SK-N-SH (cell line): ENCODE data around the gene MGLL. TPM values are rescaled to one million over a fixed set of nuclear protein-coding genes. Genes with fewer than 3 reads are reported as not detected.

Source experiments
- CTCF ChIA-PET: fragments of 300-600, 350-600 bp; formaldehyde crosslinking; extraction: SDS; loops from one replicate; lab custom pipeline; 2021; lab: Yijun Ruan, JAX
- POLR2A ChIA-PET: fragments of 350-600 bp; sonication (Branson Sonifier 250); formaldehyde crosslinking; extraction: SDS; loops from one replicate; lab custom pipeline; 2020; ENCODE audit warnings: antibody characterized with exemption, inconsistent platforms; lab: Yijun Ruan, JAX
- DNase-seq: peaks from one replicate; pipeline ENCODE4 v3.0.0; 2012
- H2AFZ ChIP-seq: fragments of 200-600 bp; sonication (generic); 2 replicates; pipeline ENCODE4 v1.8.1; 2016; ENCODE audit warnings: antibody characterized with exemption, mild to moderate bottlenecking, low read depth
- H3F3A ChIP-seq: fragments of 200-600 bp; sonication (generic); replicated peaks from 2 replicates; pipeline ENCODE3; 2016; ENCODE audit warnings: antibody characterized with exemption, mild to moderate bottlenecking; ENCODE audit not compliant: insufficient read depth
- H3K27ac ChIP-seq, 2 experiments: fragments of 200-500 bp in 1 of 2; fragments of 200-600 bp in 1 of 2; sonication (Bioruptor generic) in 1 of 2; sonication (generic), shearing (Covaris generic) in 1 of 2; 2 replicates each; pipeline versions ENCODE4 v1.5.1 to v1.6.1; 2014 to 2016; ENCODE audit warnings: low read depth in 2 of 2, inconsistent platforms in 1 of 2, low read length in 1 of 2, mild to moderate bottlenecking in 1 of 2, mixed read lengths in 1 of 2
- H3K27me3 ChIP-seq: fragments of 200-600 bp; sonication (generic), shearing (Covaris generic); 2 replicates; pipeline ENCODE4 v1.6.1; 2016; ENCODE audit warnings: mixed run types; ENCODE audit not compliant: insufficient read depth
- H3K36me3 ChIP-seq, 2 experiments: fragments of 200-500 bp in 1 of 2; fragments of 200-600 bp in 1 of 2; sonication (Bioruptor generic) in 1 of 2; sonication (generic) in 1 of 2; replicated peaks in 1 of 2; 2 replicates each; pipeline versions ENCODE3 to v1.5.1; 2014 to 2016; ENCODE audit warnings: low read length in 1 of 2, mild to moderate bottlenecking in 1 of 2; ENCODE audit not compliant: insufficient read depth in 2 of 2, control insufficient read depth in 1 of 2
- H3K4me1 ChIP-seq, 2 experiments: fragments of 200-500 bp in 1 of 2; fragments of 200-600 bp in 1 of 2; sonication (Bioruptor generic) in 1 of 2; sonication (generic), shearing (Covaris generic) in 1 of 2; 2 replicates each; pipeline versions ENCODE4 v1.5.1 to v1.6.1; 2014 to 2016; ENCODE audit warnings: low read depth in 1 of 2, low read length in 1 of 2, mixed run types in 1 of 2; ENCODE audit not compliant: insufficient read depth in 2 of 2, control insufficient read depth in 1 of 2
- H3K4me2 ChIP-seq: fragments of 200-600 bp; sonication (generic), shearing (Covaris generic); 2 replicates; pipeline ENCODE4 v1.6.1; 2017; ENCODE audit warnings: mixed run types
- H3K4me3 ChIP-seq, 2 experiments: fragments of 200-500 bp in 1 of 2; fragments of 200-600 bp in 1 of 2; sonication (Bioruptor generic) in 1 of 2; sonication (generic), shearing (Covaris generic) in 1 of 2; 2 replicates each; pipeline versions ENCODE4 v1.5.1 to v1.8.1; 2014 to 2016; ENCODE audit warnings: low read depth in 2 of 2, inconsistent platforms in 1 of 2, low read length in 1 of 2, mild to moderate bottlenecking in 1 of 2, mixed read lengths in 1 of 2, moderate library complexity in 1 of 2
- H3K79me2 ChIP-seq: fragments of 200-600 bp; sonication (generic); 2 replicates; pipeline ENCODE4 v1.8.1; 2017; ENCODE audit warnings: mild to moderate bottlenecking; ENCODE audit not compliant: insufficient read depth
- H3K9ac ChIP-seq: fragments of 200-600 bp; sonication (generic); 2 replicates; pipeline ENCODE4 v1.6.1; 2017; ENCODE audit warnings: mixed run types
- H3K9me2 ChIP-seq: fragments of 200-600 bp; sonication (generic); 2 replicates; pipeline ENCODE4 v1.6.1; 2017; ENCODE audit warnings: mixed run types
- H3K9me3 ChIP-seq: fragments of 200-600 bp; sonication (generic); 2 replicates; pipeline ENCODE4 v1.6.1; 2017; ENCODE audit warnings: mixed run types, mild to moderate bottlenecking, moderate library complexity
- H4K20me1 ChIP-seq: fragments of 200-600 bp; sonication (generic); 2 replicates; pipeline ENCODE4 v1.6.1; 2017; ENCODE audit warnings: mild to moderate bottlenecking, mixed run types; ENCODE audit not compliant: insufficient read depth
- CHD2 ChIP-seq: fragments of 150-350 bp; IDR thresholded peaks from 2 replicates; pipeline ENCODE4 v1.6.1; 2018; ENCODE audit warnings: low read length; ENCODE audit not compliant: partially characterized antibody
- FOXM1 ChIP-seq: IDR thresholded peaks from 2 replicates; pipeline ENCODE4 v1.4.0; 2012; ENCODE audit warnings: low read depth, mild to moderate bottlenecking
- GABPA ChIP-seq: IDR thresholded peaks from 2 replicates; pipeline ENCODE4 v1.4.0; 2012; ENCODE audit warnings: low read depth, mild to moderate bottlenecking
- GATA2 ChIP-seq: sonication (generic); formaldehyde crosslinking; IDR thresholded peaks from 2 replicates; pipeline ENCODE4 v1.5.0; 2020; ENCODE audit warnings: mild to moderate bottlenecking, missing genetic modification reagents
- MXI1 ChIP-seq: IDR thresholded peaks from 2 replicates; pipeline ENCODE4 v1.6.1; 2012; ENCODE audit warnings: mild to moderate bottlenecking, low read depth, low read length, improper control_type of control experiment
- NFIC ChIP-seq: IDR thresholded peaks from 2 replicates; pipeline ENCODE4 v1.4.0; 2012; ENCODE audit warnings: borderline replicate concordance
- SIN3A ChIP-seq: IDR thresholded peaks from 2 replicates; pipeline ENCODE4 v1.6.1; 2012; ENCODE audit warnings: low read depth, mild to moderate bottlenecking, low read length, moderate library complexity, borderline replicate concordance
- SMC3 ChIP-seq: IDR thresholded peaks from 2 replicates; pipeline ENCODE4 v1.6.1; 2012; ENCODE audit warnings: low read depth, low read length, improper control_type of control experiment
- TCF12 ChIP-seq: IDR thresholded peaks from 2 replicates; pipeline ENCODE4 v1.4.0; 2012
- WGBS: methylation state at CpG from one replicate; pipeline ENCODE4 v1.1.6; 2017; ENCODE audit warnings: low lambda C conversion rate; 5-methylcytosine and 5-hydroxymethylcytosine counted together
- polyA plus RNA-seq, 3 experiments: library from polyadenylated mRNA; depleted of rRNA; stranded (reverse); fragments of >200 nt; gene quantifications; 2 replicates each; pipeline ENCODE4 v1.2.3, GENCODE V29; 2012
- TF ChIP-seq, protein P1 (sequence below): IDR thresholded peaks from 2 replicates; pipeline ENCODE4 v1.6.1; 2012; ENCODE audit warnings: mild to moderate bottlenecking, low read depth, low read length, moderate library complexity
- TF ChIP-seq, protein P2 (sequence below): fragments of 150-350 bp; IDR thresholded peaks from 2 replicates; pipeline ENCODE4 v1.6.1; 2016; ENCODE audit warnings: mild to moderate bottlenecking, low read depth, low read length
- TF ChIP-seq, protein P3 (sequence below): IDR thresholded peaks from 2 replicates; pipeline ENCODE4; 2012

The MGLL gene
- polyA plus RNA-seq, 1 of the 3 experiments (the other 2 are of a cell fraction) = 2.2 TPM

DNA sequence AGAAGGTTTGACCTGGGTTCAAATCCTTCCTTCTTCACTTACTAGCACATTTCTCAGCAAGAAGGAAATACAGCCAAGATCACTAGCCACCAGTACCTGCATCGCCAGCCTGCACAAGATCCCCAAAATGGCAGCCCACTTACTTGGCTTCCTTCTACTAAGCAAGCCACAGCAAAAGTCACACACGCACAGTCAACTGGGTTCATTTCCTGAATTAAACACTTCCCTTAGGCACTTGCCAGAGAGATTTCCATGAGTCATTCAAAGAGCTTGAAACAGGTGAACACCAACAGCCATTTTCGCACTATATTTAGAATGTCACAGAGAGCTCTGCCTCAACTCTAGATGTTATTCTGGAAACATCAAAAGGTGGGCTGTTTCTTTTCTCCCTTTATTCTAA, 42.6 kb downstream of the MGLL start (continued):
- TF ChIP-seq, protein P1, sequence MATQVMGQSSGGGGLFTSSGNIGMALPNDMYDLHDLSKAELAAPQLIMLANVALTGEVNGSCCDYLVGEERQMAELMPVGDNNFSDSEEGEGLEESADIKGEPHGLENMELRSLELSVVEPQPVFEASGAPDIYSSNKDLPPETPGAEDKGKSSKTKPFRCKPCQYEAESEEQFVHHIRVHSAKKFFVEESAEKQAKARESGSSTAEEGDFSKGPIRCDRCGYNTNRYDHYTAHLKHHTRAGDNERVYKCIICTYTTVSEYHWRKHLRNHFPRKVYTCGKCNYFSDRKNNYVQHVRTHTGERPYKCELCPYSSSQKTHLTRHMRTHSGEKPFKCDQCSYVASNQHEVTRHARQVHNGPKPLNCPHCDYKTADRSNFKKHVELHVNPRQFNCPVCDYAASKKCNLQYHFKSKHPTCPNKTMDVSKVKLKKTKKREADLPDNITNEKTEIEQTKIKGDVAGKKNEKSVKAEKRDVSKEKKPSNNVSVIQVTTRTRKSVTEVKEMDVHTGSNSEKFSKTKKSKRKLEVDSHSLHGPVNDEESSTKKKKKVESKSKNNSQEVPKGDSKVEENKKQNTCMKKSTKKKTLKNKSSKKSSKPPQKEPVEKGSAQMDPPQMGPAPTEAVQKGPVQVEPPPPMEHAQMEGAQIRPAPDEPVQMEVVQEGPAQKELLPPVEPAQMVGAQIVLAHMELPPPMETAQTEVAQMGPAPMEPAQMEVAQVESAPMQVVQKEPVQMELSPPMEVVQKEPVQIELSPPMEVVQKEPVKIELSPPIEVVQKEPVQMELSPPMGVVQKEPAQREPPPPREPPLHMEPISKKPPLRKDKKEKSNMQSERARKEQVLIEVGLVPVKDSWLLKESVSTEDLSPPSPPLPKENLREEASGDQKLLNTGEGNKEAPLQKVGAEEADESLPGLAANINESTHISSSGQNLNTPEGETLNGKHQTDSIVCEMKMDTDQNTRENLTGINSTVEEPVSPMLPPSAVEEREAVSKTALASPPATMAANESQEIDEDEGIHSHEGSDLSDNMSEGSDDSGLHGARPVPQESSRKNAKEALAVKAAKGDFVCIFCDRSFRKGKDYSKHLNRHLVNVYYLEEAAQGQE = no peak
- no peak for TF ChIP-seq MXI1
- no peak for TF ChIP-seq NFIC
- TF ChIP-seq FOXM1 = no peak
- no peak for TF ChIP-seq CHD2
- TF ChIP-seq SMC3 = no peak
- no peak for TF ChIP-seq GABPA
- TF ChIP-seq TCF12 = no peak
- TF ChIP-seq GATA2 (CRISPR knock-in tag) = no peak
- TF ChIP-seq, all 33 proteins: peak for 0

DNA sequence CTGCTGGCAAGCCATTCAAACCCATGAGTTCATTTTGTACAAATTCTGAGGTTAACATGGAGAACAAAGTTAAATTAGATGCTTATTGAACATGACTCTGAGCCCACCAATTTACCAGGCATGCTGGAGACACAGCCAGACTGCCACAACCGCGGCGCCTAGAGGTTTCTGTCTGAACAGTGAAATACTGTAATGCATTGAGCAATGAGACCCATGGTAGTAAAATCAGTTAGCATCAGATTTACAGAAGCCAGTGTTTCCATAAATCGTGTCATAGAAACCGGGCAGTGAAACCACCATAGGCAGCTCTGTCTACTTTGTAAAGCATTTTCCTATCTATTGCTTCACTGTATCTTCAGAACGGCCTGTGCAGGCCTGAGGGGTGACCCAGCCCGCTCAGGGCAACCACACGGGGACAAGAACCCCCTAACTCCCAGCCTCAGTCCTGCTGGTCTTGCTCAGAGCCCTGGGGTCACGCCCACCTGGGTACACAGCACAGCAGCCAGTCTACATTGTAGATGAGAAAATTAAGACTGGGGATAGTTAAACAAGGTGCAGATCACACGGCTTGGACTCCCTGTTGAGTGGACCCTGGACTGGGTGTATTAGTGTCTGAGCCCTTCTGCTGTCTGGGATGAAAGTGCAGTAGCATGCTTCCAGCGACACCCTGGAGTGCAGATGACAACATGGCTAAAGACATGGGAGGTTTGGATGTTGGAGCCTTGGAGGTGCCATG, 44.2 kb downstream of the MGLL start:
- no peak overlapping the region for H3K4me3 ChIP-seq
- peaks cover 6% of the 10 kb centered on the region for H3F3A ChIP-seq
- H3K4me2 ChIP-seq = no peak overlapping the region
- no peaks in the 10 kb centered on the region for H3K9me2 ChIP-seq
- CTCF ChIA-PET = interaction anchor here (0.7 to 1.3 kb wide), 3 partner anchors 10 to 346 kb away, joined by 3 read pairs; partner anchors contain the start of gene RUVBL1
- H2AFZ ChIP-seq = no peak overlapping the region
- H3K4me1 ChIP-seq = peaks cover 16 to 40% of the 10 kb centered on the region in 2 experiments
- POLR2A ChIA-PET = no interaction called here
- H4K20me1 ChIP-seq = no peaks in the 10 kb centered on the region
- no peak for DNase-seq
- H3K27me3 ChIP-seq = no peaks in the 10 kb centered on the region
- H3K9ac ChIP-seq = no peak overlapping the region
- TF ChIP-seq, protein P2, sequence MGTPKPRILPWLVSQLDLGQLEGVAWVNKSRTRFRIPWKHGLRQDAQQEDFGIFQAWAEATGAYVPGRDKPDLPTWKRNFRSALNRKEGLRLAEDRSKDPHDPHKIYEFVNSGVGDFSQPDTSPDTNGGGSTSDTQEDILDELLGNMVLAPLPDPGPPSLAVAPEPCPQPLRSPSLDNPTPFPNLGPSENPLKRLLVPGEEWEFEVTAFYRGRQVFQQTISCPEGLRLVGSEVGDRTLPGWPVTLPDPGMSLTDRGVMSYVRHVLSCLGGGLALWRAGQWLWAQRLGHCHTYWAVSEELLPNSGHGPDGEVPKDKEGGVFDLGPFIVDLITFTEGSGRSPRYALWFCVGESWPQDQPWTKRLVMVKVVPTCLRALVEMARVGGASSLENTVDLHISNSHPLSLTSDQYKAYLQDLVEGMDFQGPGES = no peak
- TF ChIP-seq SIN3A = no peak
- TF ChIP-seq, protein P3, sequence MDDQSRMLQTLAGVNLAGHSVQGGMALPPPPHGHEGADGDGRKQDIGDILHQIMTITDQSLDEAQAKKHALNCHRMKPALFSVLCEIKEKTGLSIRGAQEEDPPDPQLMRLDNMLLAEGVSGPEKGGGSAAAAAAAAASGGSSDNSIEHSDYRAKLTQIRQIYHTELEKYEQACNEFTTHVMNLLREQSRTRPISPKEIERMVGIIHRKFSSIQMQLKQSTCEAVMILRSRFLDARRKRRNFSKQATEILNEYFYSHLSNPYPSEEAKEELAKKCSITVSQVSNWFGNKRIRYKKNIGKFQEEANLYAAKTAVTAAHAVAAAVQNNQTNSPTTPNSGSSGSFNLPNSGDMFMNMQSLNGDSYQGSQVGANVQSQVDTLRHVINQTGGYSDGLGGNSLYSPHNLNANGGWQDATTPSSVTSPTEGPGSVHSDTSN = no peak
- TF ChIP-seq, all 33 proteins: peak for 0
- 85% methylated on average over 7 of the region's 11 CpGs for WGBS
- H3K9me3 ChIP-seq = no peaks in the 10 kb centered on the region
- H3K79me2 ChIP-seq = no peaks in the 10 kb centered on the region
- no peaks in the 10 kb centered on the region for H3K36me3 ChIP-seq
- no peak overlapping the region; a peak in 1 of 4 replicates for H3K27ac ChIP-seq
